Gastrocnemius medialis (tissue), 4 donors: Measurements from ENCODE around the gene PCED1B. TPM values are rescaled to one million over a fixed set of nuclear protein-coding genes. Genes with fewer than 3 reads are reported as not detected.

Experiments used
- ATAC-seq, 2 donors: fragments of 150-250 bp; one replicate each; pipeline ENCODE4 v1.9.1; 2016
- DNase-seq, 2 donors: peaks; one replicate each; pipeline ENCODE4 v3.0.0-alpha.2; 2019
- H3K27ac ChIP-seq, 4 donors: fragments of 200-600 bp; sonication (generic); 1 replicate in 1 of 4; 2 replicates in 3 of 4; pipeline ENCODE4 v1.5.1; 2016 to 2018; ENCODE audit warnings: mild to moderate bottlenecking in 2 of 4, moderate library complexity in 1 of 4
- H3K27me3 ChIP-seq, 3 donors: fragments of 200-600 bp; sonication (generic) in 2 of 3; 1 replicate in 1 of 3; 2 replicates in 2 of 3; pipeline versions ENCODE4 v1.5.1 to v1.6.0; 2016 to 2019; ENCODE audit warnings: mild to moderate bottlenecking in 1 of 3, moderate library complexity in 1 of 3
- H3K36me3 ChIP-seq, 2 donors: fragments of 200-600 bp; sonication (generic) in 1 of 2; one replicate each; pipeline ENCODE4 v1.5.1; 2017 to 2018
- H3K4me1 ChIP-seq, 2 donors: fragments of 200-600 bp; sonication (generic) in 1 of 2; one replicate each; pipeline ENCODE4 v1.5.1; 2016 to 2017; ENCODE audit warnings: mild to moderate bottlenecking in 2 of 2
- H3K4me3 ChIP-seq, 4 donors: fragments of 200-600 bp; sonication (generic) in 3 of 4; 1 replicate in 1 of 4; 2 replicates in 3 of 4; pipeline ENCODE4 v1.5.1; 2016 to 2019; ENCODE audit warnings: mild to moderate bottlenecking in 2 of 4
- H3K9me3 ChIP-seq, 3 donors: fragments of 200-600 bp; sonication (generic) in 2 of 3; 1 replicate in 1 of 3; 2 replicates in 2 of 3; pipeline ENCODE4 v1.5.1; 2016 to 2019
- POLR2A ChIP-seq, 2 donors: fragments of 450-650 bp; IDR thresholded peaks; one replicate each; pipeline ENCODE4 v1.6.1; 2017; ENCODE audit warnings: antibody characterized with exemption in 2 of 2, mild to moderate bottlenecking in 2 of 2, moderate library complexity in 2 of 2
- in situ Hi-C, 4 donors: fragments of 200-750 bp; cut with MboI; loops; one replicate each; pipeline versions ENCODE4 v1.15.0 to v1.8.0; 2017; ENCODE audit warnings: low sequenced_read_pairs in 4 of 4
- intact Hi-C: fragments of 100-400 bp; cut with DNase I; formaldehyde crosslinking; loops from one replicate; pipeline ENCODE4 v1.15.1; 2023; ENCODE audit warnings: low total_unique reads
- total RNA-seq, 4 donors: library from RNA; depleted of rRNA; stranded (reverse); fragments of >200 nt; gene quantifications; one replicate each; pipeline versions ENCODE4 v1.1.0 to v1.2.3, GENCODE V29; 2016
- TF ChIP-seq, protein P1 (sequence below), 5 experiments: fragments of 450-650 bp in 3 of 5; fragments of 200-600 bp in 2 of 5; sonication (generic) in 2 of 5; IDR thresholded peaks in 4 of 5; conservative IDR thresholded peaks in 1 of 5; 1 replicate in 4 of 5; 2 replicates in 1 of 5; pipeline ENCODE4 v1.5.1; 2016 to 2019; ENCODE audit warnings: antibody characterized with exemption in 5 of 5, mild to moderate bottlenecking in 3 of 5, moderate library complexity in 3 of 5

Gene PCED1B
- total RNA-seq, 4 donors from 2014 or later = 0.36 to 0.55 (median 0.47) TPM; not detected in 1

DNA sequence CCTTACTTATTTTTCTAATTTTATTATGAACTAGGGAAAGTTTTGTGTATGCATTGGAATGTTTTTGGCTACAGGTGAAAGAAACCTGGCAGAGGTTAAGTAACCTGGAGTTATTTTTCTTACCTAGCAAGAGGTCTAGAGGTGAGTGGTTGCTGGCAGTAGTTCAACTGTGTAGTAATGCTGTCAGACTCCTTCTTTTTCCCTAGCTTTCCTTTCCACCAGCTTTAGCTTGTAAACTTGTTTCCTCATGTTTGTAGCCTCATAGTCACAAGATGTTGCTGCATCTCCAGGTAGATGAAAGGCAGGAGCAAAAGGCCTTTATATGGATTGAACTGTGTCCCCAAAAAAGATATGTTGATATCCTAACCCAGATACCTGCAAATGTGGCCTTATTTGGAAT is 105.4 kb downstream of the PCED1B start:
- no peaks in the 10 kb centered on the region for H3K36me3 ChIP-seq
- H3K27me3 ChIP-seq = no peaks in the 10 kb centered on the region
- H3K27ac ChIP-seq = no peak overlapping the region
- in situ Hi-C loops (no loop called here), intact Hi-C loops (no loop called here)
- no peaks in the 10 kb centered on the region for H3K9me3 ChIP-seq
- no peak overlapping the region for H3K4me3 ChIP-seq
- TF ChIP-seq, protein P1, sequence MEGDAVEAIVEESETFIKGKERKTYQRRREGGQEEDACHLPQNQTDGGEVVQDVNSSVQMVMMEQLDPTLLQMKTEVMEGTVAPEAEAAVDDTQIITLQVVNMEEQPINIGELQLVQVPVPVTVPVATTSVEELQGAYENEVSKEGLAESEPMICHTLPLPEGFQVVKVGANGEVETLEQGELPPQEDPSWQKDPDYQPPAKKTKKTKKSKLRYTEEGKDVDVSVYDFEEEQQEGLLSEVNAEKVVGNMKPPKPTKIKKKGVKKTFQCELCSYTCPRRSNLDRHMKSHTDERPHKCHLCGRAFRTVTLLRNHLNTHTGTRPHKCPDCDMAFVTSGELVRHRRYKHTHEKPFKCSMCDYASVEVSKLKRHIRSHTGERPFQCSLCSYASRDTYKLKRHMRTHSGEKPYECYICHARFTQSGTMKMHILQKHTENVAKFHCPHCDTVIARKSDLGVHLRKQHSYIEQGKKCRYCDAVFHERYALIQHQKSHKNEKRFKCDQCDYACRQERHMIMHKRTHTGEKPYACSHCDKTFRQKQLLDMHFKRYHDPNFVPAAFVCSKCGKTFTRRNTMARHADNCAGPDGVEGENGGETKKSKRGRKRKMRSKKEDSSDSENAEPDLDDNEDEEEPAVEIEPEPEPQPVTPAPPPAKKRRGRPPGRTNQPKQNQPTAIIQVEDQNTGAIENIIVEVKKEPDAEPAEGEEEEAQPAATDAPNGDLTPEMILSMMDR (IDR thresholded peaks at IDR 0.05 in 4 of 5, conservative IDR thresholded peaks at IDR 0.05 in 1 of 5) = no peak
- no peak for TF ChIP-seq POLR2A (IDR thresholded peaks at IDR 0.05)
- no peaks in the 10 kb centered on the region for H3K4me1 ChIP-seq
- ATAC-seq (no peak), DNase-seq (no peak)

DNA sequence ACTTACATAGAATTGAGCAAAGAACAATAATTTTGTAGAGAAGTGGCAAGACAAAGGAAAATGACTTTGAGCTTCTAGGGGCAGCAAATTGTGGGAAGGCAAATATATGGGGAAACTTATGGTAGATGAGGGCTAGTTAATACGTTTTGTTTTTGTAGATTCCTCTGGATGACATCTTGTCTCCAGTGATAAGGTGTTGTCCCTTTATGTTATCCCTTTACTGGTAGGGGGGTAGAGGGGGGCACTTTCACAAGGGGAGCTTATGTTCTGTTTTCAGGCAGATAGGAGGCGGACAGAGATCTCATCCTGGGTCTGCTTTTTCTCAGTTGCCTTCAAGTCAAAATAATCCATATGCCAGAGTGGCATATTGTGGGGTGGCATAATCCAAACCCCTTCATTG is 106.8 kb downstream of the PCED1B start:
- no peaks in the 10 kb centered on the region for H3K9me3 ChIP-seq
- DNase-seq (no peak), ATAC-seq (no peak)
- no peaks in the 10 kb centered on the region for H3K36me3 ChIP-seq
- no peaks in the 10 kb centered on the region for H3K27me3 ChIP-seq
- TF ChIP-seq POLR2A (IDR thresholded peaks at IDR 0.05) = no peak
- TF ChIP-seq, protein P1 (IDR thresholded peaks at IDR 0.05 in 4 of 5, conservative IDR thresholded peaks at IDR 0.05 in 1 of 5) = no peak
- no peaks in the 10 kb centered on the region for H3K4me1 ChIP-seq
- in situ Hi-C loops (no loop called here), intact Hi-C loops (no loop called here)
- no peak overlapping the region for H3K27ac ChIP-seq
- no peak overlapping the region for H3K4me3 ChIP-seq

DNA sequence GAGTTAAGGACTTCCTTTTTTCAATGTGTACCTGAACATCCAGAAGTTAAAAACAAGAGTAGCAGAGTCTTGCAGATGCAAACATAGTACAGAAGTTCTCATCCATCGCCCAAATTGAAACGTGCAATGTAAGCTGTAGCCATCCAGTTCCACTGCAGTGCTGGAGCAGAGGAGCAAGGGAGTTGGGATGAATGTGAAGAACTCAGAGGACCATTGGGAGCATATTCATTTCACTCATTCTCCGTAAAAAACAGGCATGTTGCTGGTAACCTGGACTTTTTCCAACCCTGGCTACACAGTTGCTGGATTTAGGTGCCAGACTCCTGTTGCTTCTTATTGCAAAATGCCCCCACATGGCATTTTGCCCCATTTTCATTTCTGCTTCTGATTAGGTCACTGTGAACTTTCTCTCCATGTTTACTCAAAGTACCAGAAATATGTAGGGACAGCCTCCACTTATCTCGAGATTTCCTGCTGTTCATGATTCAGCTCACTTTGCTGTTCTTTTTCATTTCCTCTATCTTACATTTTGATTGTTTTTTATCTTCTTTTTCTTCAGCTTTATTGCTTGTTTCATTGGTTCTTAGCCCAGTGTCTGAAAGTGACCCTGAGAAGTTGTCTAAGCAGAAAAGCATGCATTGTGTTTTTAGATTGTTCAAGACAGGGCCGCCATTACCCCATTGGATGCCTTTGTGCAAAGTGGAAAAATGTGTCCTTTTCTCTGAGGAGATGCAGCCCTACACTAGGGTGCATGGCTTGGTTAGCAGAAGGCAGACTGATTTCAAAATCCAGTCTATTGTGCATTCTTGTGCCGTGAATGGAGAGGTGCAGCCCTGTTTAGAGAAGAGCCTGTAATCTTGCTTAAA is 109.4 kb downstream of the PCED1B start:
- ATAC-seq (no peak), DNase-seq (no peak)
- Histone ChIP-seq H3K4me3 (no peak overlapping the region), H3K9me3 (no peaks in the 10 kb centered on the region), H3K27ac (no peak overlapping the region), H3K4me1 (no peaks in the 10 kb centered on the region), H3K27me3 (no peaks in the 10 kb centered on the region), H3K36me3 (no peaks in the 10 kb centered on the region)
- intact Hi-C loops = no loop called here
- in situ Hi-C loops = no loop called here
- TF ChIP-seq, protein P1 (IDR thresholded peaks at IDR 0.05 in 4 of 5, conservative IDR thresholded peaks at IDR 0.05 in 1 of 5) = no peak
- TF ChIP-seq POLR2A (IDR thresholded peaks at IDR 0.05) = no peak

DNA sequence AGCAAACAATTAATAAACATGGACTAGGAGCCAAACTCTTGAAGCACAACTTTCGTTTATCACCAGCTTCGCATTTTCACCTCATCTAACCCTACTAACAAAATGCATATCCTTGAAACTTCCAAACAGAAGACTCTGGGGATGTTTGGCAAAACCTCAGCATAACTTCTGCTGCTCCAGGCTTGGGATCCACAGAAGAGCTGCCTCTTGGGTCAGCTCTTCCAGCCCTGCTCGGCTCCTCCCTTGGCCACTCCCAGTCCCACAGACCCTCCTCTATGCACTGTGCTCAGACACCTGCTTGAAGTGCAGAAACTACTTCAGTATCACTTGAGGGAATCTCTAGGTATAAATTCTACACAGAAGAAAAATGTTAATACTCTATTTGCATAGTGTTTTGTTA is 110.3 kb downstream of the PCED1B start:
- intact Hi-C loops = no loop called here
- H3K27me3 ChIP-seq = no peaks in the 10 kb centered on the region
- no peaks in the 10 kb centered on the region for H3K9me3 ChIP-seq
- H3K27ac ChIP-seq = no peak overlapping the region
- in situ Hi-C loops = no loop called here
- ATAC-seq (no peak), DNase-seq (no peak)
- no peak overlapping the region for H3K4me3 ChIP-seq
- H3K4me1 ChIP-seq = no peaks in the 10 kb centered on the region
- TF ChIP-seq, protein P1 (IDR thresholded peaks at IDR 0.05 in 4 of 5, conservative IDR thresholded peaks at IDR 0.05 in 1 of 5) = no peak
- TF ChIP-seq POLR2A (IDR thresholded peaks at IDR 0.05) = no peak
- H3K36me3 ChIP-seq = no peaks in the 10 kb centered on the region
